ENCODE measurements around the gene PSD4. TPM values are rescaled to one million over a fixed set of nuclear protein-coding genes. Genes with fewer than 3 reads are reported as not detected.
A peak's percentile ranks its signal among the peaks of the same experiment; 100 is the strongest.

The PSD4 gene
- total RNA-seq, 1 donor from 2014 or later = 11.2 TPM

DNA sequence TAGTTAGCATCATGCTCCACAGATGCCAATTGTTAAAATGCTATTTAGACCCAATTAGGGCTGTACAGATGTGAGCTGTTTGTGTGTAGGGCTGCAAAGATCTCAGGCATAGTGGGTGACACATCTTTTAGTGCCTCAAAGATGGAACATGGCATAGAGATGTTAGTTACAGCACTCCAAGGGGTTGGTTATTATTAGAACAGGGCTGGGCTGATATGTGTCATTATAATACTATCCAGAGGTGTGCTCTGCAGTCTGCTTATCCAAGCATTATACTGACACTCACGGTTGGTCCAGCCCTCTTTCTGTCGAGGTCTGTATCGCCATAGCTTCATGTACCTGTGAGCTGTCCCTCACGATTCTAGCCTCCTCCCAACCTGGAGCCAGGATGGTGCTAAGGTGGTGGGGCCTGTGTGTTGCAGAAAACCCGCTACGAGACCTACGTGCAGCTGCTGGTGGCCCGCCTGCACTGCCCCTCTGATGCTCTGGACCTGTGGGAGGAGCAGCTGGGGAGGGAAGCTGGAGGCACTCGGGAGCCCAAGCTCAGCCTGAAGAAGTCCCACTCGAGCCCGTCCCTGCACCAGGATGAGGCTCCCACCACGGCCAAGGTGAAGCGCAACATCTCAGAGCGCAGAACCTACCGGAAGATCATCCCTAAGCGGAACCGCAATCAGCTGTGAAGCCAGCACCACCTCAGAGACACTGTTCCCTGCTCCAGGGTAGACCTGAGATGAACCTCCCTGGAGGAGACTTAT lies 27.1 kb downstream of the PSD4 start:
- Histone ChIP-seq H3K27ac (no peak overlapping the region), H3K9me3 (no peaks in the 10 kb centered on the region), H3K27me3 (no peaks in the 10 kb centered on the region), H3K4me1 (no peaks in the 10 kb centered on the region), H3K4me3 (no peak overlapping the region), H3K36me3 (no peaks in the 10 kb centered on the region)
- DNase-seq (ENCODE audit: low spot score in 2 of 2) = no peak
- TF ChIP-seq, protein P1, sequence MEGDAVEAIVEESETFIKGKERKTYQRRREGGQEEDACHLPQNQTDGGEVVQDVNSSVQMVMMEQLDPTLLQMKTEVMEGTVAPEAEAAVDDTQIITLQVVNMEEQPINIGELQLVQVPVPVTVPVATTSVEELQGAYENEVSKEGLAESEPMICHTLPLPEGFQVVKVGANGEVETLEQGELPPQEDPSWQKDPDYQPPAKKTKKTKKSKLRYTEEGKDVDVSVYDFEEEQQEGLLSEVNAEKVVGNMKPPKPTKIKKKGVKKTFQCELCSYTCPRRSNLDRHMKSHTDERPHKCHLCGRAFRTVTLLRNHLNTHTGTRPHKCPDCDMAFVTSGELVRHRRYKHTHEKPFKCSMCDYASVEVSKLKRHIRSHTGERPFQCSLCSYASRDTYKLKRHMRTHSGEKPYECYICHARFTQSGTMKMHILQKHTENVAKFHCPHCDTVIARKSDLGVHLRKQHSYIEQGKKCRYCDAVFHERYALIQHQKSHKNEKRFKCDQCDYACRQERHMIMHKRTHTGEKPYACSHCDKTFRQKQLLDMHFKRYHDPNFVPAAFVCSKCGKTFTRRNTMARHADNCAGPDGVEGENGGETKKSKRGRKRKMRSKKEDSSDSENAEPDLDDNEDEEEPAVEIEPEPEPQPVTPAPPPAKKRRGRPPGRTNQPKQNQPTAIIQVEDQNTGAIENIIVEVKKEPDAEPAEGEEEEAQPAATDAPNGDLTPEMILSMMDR (IDR thresholded peaks at IDR 0.05) = no peak
- intact Hi-C loops (cut with DNase I) = no loop called here

DNA sequence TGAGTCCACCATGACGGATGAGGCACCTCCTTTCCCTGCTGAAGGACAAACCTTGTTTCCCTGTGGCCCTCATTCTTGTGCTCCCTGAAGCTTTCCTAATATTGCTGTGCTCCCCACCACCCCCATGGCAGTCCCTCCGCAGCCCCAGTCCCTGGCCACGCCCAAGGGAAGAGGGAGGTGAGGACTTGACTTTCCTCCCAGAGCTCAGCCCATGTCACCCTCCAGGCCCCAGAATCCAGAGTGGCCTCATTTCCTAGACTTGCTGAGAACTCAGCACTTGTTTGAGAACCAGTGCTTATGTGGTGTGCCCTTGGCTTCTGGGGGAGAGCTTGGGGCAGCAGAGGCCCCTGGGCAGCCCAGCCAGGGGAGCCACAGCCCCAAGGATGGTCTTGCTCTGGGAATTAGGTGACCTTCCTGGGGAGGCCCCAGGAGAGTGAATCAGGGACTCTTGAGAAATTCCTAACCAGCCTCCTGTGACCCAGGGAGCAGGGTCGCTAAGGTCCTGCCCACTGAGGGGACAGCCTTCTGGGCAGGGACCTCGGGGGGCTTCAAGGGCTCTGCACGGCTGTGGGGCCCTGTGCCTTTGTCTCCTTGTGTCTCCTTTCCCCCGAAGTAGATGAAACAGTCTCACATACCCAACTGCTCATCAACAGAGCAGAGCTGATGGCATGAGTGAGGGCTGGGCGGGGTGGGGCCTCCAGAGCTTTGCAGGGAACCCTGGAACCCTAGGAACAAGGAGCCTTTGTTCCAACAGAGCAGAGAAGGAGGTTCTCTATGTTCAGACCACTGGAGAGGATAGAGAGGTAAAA lies 27.9 kb downstream of the PSD4 start:
- no peak overlapping the region for H3K27ac ChIP-seq
- H3K36me3 ChIP-seq = no peaks in the 10 kb centered on the region
- H3K27me3 ChIP-seq = no peaks in the 10 kb centered on the region
- no peak for DNase-seq (ENCODE audit: low spot score in 2 of 2)
- H3K4me1 ChIP-seq = no peaks in the 10 kb centered on the region
- H3K4me3 ChIP-seq = no peak overlapping the region
- intact Hi-C loops (cut with DNase I) = no loop called here
- no peaks in the 10 kb centered on the region for H3K9me3 ChIP-seq
- TF ChIP-seq, protein P1 (IDR thresholded peaks at IDR 0.05) = no peak

DNA sequence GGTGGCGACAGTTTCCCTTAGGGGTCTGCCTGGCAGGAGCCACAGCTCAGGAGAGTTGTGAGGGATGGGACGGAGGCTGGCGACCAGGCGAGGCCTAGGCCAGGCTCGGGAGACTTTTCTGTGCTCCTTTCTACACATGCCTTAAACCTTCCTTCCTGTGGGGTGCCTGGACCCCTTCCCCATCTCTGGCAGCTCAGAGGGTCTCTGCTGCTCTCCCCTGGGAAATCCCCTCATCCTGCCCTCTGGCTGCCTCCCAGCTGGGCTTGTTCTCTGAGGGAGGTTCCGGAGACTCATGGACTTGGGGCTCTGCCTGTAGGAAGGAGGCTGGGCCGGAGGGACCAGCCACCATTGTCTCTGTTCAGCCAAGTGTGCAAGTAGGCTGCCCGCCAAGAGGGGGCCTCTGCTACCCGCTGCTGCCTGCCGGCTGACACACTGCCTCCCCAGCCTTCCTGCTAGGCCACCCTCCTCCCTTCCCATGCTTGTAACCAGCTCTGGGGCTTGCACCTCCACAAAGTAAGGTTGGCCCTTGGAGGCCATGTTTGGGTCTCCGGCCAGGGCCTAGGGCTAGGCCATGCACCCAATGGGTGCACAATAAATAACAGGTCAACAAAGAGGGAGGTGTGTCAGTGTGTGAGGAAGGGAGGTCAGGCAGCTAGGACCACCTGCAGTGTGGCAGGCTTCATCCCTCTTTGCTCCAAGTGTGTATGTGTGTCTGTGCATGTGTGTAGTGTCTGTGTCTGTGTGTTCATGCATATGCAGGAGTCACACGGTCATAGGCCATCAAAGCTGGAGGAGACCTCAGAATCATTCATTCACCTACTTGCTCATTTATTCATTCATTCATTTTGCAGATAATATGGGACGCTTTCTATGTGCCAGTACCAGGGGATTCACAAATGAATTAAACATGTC lies 28.8 kb downstream of the PSD4 start:
- no peaks in the 10 kb centered on the region for H3K4me1 ChIP-seq
- H3K4me3 ChIP-seq = no peak overlapping the region
- intact Hi-C loops (cut with DNase I) = no loop called here
- H3K36me3 ChIP-seq = no peaks in the 10 kb centered on the region
- no peaks in the 10 kb centered on the region for H3K27me3 ChIP-seq
- TF ChIP-seq, protein P1 (IDR thresholded peaks at IDR 0.05) = no peak
- no peaks in the 10 kb centered on the region for H3K9me3 ChIP-seq
- no peak overlapping the region for H3K27ac ChIP-seq
- no peak for DNase-seq (ENCODE audit: low spot score in 2 of 2)

DNA sequence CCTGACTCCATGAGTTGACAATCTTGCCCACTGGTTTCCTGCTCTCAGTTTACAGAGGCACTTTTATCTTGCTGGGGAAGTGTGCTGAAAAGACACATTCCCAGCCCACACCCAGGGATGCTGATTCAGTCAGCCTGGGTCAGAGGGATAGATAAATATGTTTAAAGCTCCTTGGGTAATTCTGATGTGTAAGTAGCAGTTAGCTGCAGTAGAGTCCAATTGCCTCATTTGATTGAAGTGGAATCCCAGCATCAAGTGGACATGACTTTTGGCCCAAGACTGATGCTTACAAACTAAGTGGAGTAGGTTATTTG lies 29.4 kb downstream of the PSD4 start:
- Histone ChIP-seq H3K27me3 (no peaks in the 10 kb centered on the region), H3K36me3 (no peaks in the 10 kb centered on the region), H3K4me1 (no peaks in the 10 kb centered on the region), H3K4me3 (no peak overlapping the region), H3K9me3 (no peaks in the 10 kb centered on the region), H3K27ac (no peak overlapping the region)
- TF ChIP-seq, protein P1 (IDR thresholded peaks at IDR 0.05) = no peak
- DNase-seq (ENCODE audit: low spot score in 2 of 2) = no peak
- intact Hi-C loops (cut with DNase I) = no loop called here

DNA sequence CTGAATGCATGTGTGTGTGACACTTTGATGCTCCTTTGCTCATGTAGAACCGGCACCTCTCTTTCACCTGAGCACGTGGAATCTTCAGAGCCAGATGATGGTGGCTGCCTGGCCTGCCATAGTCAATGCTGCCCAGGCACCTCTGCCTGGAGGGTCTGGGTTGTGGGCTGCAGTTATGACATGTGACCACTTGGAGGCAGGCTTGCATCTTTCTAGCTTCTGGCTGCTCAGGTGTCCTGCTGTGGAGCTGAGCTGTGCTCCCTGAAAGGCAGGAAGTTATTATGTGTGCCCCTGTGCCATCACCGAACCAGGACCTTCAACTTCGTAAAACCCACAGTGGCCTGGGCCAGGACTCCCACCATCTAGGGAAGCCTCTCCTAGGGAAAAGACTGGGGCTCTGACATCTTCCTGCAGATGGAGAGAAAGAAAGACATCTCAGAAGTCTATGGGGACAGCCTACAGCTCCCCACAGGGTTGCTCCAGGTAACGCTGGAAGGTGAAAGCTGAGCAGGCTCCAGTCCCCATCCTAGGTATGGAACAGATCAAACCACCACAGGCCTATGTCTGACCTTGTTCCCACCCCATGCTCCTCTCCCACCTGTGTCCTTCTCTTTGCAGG lies 30.2 kb downstream of the PSD4 start:
- Histone ChIP-seq H3K27me3 (no peaks in the 10 kb centered on the region), H3K4me1 (no peaks in the 10 kb centered on the region)

More for the DNA sequence above, 30.2 kb downstream of the PSD4 start:
- Histone ChIP-seq H3K4me3 (no peak overlapping the region), H3K36me3 (no peaks in the 10 kb centered on the region), H3K9me3 (no peaks in the 10 kb centered on the region), H3K27ac (no peak overlapping the region)
- TF ChIP-seq, protein P1 (IDR thresholded peaks at IDR 0.05) = peak; percentile 66 to 85 (median 68)
- intact Hi-C loops (cut with DNase I) = loop anchor here (2.0 kb wide), 1 partner anchor 167 kb away; no protein-coding TSS in a partner anchor
- DNase-seq (ENCODE audit: low spot score in 2 of 2) = peak in 1 of 2 donors; percentile 78
